ENCODE results near the gene NDUFS1. TPM values are rescaled to one million over a fixed set of nuclear protein-coding genes. Genes with fewer than 3 reads are reported as not detected.
"Not testable (repeated sequence)": the region's sequence is repeated elsewhere in the genome, so short reads cannot be mapped to it uniquely, and the experiment has no call there.

The NDUFS1 gene
- total RNA-seq, 1 donor from 2014 or later: 133 TPM

DNA sequence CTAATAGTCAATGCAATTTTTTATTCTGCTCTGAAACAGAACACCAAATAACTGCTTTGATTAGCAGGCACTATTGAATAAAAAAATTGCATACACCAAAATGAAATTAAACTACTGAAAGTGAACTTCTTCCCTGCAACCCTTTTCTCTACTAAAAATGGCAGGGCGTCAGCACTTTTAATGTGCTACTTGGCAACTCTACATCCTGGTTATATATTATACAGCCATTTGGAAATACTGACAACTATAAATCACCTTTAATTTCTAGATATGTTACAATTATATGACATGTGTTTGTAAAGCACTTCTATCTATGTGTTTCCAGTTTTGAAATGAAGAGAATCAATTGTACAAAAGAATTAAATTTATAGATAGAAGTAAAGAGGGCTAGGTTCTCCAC lies 9.9 kb downstream of the NDUFS1 start:
- TF ChIP-seq, protein P1, sequence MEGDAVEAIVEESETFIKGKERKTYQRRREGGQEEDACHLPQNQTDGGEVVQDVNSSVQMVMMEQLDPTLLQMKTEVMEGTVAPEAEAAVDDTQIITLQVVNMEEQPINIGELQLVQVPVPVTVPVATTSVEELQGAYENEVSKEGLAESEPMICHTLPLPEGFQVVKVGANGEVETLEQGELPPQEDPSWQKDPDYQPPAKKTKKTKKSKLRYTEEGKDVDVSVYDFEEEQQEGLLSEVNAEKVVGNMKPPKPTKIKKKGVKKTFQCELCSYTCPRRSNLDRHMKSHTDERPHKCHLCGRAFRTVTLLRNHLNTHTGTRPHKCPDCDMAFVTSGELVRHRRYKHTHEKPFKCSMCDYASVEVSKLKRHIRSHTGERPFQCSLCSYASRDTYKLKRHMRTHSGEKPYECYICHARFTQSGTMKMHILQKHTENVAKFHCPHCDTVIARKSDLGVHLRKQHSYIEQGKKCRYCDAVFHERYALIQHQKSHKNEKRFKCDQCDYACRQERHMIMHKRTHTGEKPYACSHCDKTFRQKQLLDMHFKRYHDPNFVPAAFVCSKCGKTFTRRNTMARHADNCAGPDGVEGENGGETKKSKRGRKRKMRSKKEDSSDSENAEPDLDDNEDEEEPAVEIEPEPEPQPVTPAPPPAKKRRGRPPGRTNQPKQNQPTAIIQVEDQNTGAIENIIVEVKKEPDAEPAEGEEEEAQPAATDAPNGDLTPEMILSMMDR (conservative IDR thresholded peaks at IDR 0.05; ENCODE audit: low read depth, low read length): no peak
- DNase-seq (ENCODE audit: low read depth): no peak
- H3K4me3 ChIP-seq (ENCODE audit: low read depth, low read length): no peak overlapping the region

DNA sequence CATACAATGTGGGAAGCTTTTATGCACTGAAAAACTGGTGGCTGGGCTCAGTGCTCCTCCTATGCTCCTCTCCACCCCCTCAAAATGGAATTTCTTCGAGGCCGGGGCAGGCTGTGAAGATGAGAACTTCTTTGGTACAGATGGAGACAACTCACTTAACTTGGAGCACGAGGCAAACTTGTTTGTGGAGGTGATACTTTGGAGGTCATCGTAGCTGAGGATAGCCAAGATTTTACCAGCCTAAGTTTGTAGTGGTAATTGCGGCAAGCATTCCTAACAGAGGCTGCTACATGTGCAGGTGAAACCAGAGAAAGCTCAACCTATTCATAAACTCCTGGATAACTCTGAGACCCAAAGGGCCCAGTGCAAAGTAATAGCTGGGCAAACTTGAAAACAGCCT lies 13.6 kb downstream of the NDUFS1 start:
- TF ChIP-seq, protein P1 (conservative IDR thresholded peaks at IDR 0.05; ENCODE audit: low read depth, low read length): no peak
- DNase-seq (ENCODE audit: low read depth): no peak
- H3K4me3 ChIP-seq (ENCODE audit: low read depth, low read length): no peak overlapping the region

DNA sequence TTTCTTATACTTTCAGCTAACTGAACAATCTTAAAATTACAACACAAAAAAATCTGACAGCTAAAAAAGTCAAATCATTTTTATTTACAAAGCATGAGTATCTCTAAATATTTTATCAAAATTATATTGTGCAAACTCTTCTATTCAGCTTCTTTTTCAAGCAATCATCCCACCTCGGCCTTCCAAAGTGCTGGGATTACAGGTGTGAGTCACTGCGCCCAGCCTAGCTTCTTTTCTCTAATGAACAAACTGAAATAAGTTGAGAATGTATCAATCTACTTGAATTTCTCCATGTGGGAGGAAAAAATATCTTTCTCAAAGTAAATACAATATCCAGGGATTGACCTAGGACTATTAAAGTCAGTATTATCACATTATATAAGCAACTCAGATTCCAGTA lies 14.9 kb downstream of the NDUFS1 start:
- DNase-seq (ENCODE audit: low read depth): no peak
- TF ChIP-seq, protein P1 (conservative IDR thresholded peaks at IDR 0.05; ENCODE audit: low read depth, low read length): no peak
- H3K4me3 ChIP-seq (ENCODE audit: low read depth, low read length): no peak overlapping the region

DNA sequence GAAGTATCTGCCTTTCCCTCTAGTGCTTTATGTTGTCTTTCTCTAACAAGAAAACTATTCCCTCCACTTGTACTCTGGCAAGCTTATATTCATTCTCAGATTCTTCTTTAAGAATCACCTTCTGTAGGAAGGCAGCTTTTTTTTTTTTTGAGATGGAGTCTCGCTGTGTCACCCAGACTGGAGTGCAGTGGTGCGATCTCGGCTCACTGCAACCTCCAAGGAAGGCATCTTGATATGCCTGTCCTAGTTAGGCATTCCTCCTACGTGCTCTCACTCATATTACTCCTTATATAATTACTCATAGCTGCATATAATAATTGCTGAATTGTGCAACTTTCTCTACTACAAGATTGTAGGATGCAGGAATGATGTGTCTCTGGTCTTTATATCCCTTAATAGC lies 15.8 kb downstream of the NDUFS1 start:
- DNase-seq (ENCODE audit: low read depth): no peak
- TF ChIP-seq, protein P1 (conservative IDR thresholded peaks at IDR 0.05; ENCODE audit: low read depth, low read length): no peak

DNA sequence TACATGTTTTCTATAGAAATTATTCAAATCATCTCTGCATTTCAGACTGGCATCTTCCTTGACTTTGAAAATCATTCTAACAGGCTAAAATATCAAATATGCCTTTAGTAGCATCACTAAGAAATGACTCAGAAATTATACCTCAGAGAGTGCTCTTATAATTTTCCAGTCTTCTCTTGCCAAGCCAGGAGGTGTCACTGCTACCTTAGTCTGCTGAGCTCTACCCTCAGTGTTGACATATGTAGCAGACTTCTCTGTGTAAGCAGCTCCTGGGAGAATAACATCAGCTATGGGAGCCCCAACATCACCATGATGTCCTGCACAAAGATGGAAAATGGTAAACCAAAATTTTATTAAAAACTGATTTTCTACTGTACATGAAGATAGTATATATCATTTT lies 31.6 kb downstream of the NDUFS1 start:
- no peak for DNase-seq (ENCODE audit: low read depth)

More for the DNA sequence above, 15.8 kb downstream of the NDUFS1 start:
- H3K4me3 ChIP-seq (ENCODE audit: low read depth, low read length): no peak overlapping the region

DNA sequence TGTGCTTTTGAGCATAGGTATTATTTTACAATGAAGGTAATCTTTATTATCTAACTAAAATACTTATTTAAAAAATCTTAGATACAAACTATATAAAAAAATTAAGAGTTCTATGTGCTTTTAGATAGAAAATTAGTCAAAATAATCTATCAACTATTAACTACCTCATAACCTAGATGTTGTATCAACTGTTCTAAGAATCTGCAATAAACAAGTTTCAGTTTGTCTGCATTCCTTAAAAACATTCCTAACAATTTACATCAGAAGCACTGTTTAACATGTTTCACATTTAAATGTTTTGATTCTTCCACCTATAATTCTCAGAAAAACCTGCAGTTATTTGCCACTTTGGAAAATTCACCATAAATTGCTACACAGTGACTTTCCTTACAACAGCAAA lies 33.3 kb downstream of the NDUFS1 start:
- no peak overlapping the region for H3K4me3 ChIP-seq (ENCODE audit: low read depth, low read length)
- TF ChIP-seq, protein P1 (conservative IDR thresholded peaks at IDR 0.05; ENCODE audit: low read depth, low read length): no peak
- no peak for DNase-seq (ENCODE audit: low read depth)

More for the DNA sequence above, 31.6 kb downstream of the NDUFS1 start:
- H3K4me3 ChIP-seq (ENCODE audit: low read depth, low read length): no peak overlapping the region
- TF ChIP-seq, protein P1 (conservative IDR thresholded peaks at IDR 0.05; ENCODE audit: low read depth, low read length): no peak

DNA sequence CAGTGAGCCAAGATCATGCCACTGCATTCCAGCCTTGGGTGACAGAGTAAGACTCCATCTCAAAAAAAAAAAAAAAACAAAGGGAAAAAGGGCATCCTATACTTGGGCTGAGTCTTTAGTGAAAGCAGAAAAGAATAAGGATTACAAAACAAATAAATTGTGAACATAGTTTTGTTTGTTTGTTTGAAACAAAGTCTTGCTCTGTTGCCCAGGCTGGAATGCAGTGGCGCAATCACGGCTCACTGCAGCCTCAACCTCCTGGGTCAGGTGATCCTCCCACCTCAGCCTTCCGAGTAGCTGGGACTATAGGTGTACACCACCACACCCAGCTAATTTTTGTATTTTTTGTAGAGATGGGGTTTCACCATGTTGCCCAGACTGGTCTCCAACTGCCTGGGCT lies 36.7 kb downstream of the NDUFS1 start:
- DNase-seq (ENCODE audit: low read depth): not testable (repeated sequence)

DNA sequence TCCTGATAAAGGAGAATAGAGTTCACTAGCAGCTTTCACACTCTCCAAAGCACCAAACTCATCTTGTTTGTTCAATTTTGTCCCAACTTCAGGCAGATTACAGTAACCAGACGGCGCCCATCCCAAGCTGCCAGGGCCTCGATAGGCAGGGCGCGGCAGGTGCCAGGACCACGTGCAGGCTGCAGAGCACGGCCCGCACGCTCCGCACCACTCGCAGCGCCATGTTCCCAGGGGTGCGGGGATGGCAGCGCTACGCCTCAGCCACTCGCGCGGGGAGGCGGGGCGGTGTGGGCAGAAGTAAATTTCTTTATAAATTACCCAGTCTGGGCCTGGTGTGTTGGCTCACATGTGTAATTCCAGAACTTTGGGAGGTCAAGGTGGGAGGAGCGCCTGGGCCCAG lies 43.0 kb downstream of the NDUFS1 start:
- no peak for DNase-seq (ENCODE audit: low read depth)
- no peak overlapping the region for H3K4me3 ChIP-seq (ENCODE audit: low read depth, low read length)
- TF ChIP-seq, protein P1 (conservative IDR thresholded peaks at IDR 0.05; ENCODE audit: low read depth, low read length): no peak

More for the DNA sequence above, 36.7 kb downstream of the NDUFS1 start:
- not testable (repeated sequence) for H3K4me3 ChIP-seq (ENCODE audit: low read depth, low read length)
